NCI-H345 (cell line): ENCODE data around the gene POLG.

Experiments used
- DNase-seq: peaks from one replicate; lab custom pipeline; 2025; lab: John Stamatoyannopoulos, UW

POLG gene

GRCh38 chr15:89356634-89357298 lies 22.1 kb upstream of the POLG start:
- peak; percentile 28 for DNase-seq

DNA sequence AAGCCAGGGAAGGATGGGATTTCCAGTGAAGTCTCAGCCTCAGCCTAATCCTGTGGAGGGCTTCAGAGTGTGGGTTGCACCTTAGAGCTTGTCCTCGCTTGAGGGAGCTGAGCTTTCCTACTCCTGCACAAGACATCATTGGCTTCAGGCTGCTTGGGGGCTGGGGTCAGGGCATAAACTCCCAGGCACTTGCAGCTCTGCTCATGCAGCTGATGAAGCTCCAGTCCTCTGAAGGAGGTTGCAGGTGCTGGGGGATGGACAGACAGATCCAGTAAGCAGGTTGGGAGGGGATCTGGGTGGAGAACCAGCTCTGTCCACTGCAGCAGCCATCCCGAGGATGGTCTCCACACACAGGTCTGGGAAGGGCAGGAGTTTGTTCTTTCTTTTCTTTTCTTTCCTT lies 19.4 kb upstream of the POLG start:
- no peak for DNase-seq

DNA sequence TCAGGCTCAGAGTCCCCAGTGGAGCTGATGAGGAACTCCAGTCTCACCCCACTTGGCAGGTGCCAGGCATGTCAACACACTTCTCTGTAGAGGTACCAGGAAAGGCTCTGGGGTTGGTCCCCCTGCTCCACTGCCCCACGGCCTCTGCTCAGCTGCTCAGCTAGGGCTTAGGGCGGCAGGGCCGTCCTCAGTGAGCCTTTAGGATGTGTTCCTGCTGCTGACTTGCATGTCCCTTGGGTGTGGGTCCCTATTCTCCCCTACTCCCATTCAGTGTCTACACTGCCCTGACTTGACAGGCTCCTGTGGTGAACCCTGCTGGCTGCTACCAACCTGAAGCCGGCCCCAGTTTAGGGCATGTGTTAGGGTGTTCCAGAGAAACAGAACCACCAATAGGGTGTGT lies 17.9 kb upstream of the POLG start:
- DNase-seq: no peak

- no peak for DNase-seq
These were observed 14.6 kb upstream of the POLG start for GRCh38 chr15:89349206-89349558.

GRCh38 chr15:89346516-89347231 lies 12.1 kb upstream of the POLG start:
- DNase-seq: no peak

- no peak for DNase-seq
These were observed 10.6 kb upstream of the POLG start for GRCh38 chr15:89345248-89345647.

GRCh38 chr15:89342840-89343239 lies 8.2 kb upstream of the POLG start:
- DNase-seq: no peak

DNA sequence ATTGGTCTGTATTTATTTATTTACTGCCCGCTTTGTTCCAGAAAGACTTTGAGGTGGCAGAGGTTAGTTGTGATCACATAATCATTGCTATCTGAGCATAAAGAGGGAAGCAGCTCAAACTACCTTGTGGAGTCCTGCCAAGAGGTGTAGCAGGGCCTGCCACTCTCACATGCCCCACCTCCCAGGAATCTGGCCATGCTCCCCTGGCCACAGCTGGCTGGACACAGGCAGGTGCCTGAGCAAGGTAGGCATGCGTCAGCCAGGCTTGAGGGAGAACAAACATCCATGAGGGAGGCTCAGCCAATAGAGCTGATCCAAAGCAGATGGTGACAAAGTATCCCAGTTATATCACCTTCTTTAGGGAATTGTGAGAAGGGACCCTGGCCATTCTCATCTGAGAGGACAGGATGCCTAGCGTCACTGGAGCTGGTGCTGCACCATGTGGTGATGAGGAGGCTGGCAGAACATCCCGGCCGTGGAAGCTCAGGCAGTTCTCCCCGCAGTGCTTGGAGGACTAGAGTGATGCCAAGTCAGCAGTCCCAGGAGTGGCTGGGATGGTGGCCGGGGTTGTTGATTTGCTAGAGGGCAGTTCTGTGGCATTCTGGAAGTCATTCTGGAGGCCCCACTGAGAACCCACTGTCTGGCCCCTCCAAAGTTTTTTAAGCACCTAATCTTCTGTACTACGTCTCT lies 6.8 kb upstream of the POLG start:
- DNase-seq: no peak

GRCh38 chr15:89340573-89340972 lies 5.9 kb upstream of the POLG start:
- no peak for DNase-seq

- DNase-seq: no peak
These were observed 3.4 kb upstream of the POLG start for GRCh38 chr15:89338036-89338435.

- DNase-seq: peak; percentile 68
These were observed 846 bp upstream of the POLG start for GRCh38 chr15:89335298-89336041.

DNA sequence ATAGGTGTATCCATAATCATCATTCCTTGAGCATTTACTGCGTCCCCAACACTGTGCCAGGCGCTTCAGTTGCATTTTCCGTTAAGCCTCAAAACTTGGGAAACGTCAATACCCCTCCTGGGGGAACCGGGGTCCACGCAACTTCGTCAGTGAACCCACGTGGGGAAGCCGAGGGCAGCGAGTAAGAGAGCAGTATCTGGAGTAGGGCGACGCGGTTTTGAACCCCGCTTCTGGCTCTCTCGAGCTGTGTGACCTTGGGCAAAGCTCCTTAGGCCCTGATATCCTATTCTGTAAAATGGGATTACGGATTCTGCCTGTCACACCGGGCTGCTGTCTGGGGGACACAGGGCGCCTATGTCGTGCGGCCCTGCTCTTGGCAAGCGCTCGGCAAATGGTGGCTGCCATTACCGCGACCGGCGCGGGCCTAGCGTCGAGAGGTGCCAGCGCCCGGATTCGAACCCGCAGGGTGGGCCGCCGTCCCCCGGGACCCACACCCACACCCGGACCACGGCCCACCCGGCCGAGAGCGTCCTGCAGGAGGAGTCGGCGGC lies 590 bp downstream of the POLG start:
- no peak for DNase-seq

DNA sequence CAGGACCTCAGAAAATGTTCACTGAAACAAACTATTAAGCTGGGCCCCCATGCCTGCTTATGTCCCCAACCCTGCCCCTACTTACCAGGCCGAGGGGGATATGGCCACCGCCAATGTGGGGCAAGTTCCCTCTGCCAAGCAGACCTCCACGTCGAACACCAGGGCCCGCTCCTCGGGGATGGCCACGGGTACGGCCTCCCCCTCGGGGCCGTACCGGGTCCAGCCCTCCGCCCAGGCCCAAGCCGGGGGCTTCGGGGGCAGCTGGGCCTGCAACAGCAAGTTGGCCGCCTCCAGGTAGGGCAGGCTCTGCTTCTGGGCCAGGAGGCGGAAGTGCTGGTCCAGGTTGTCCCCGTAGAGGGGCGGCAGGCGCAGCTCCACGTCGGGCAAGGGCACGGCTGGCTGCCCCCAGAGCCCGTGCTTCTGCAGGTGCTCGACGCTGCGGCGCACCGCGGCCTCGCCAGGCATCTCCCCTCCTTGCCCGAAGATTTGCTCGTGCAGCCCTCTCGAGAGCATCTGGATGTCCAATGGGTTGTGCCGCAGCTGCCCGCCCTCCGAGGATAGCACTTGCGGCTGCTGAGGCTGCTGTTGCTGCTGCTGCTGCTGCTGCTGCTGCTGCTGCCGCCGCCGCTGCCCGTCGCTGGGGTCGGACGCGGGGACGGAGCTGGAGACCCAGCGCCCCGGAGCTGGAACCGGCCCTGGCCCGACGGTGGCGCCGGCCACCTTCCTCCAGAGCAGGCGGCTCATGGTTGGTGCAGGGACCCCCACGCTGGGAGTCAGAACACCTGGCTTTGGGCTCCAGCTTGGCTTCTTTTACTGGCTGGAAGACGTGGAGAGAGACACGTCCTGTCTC lies 1.4 kb downstream of the POLG start:
- no peak for DNase-seq

- DNase-seq: no peak
These were observed 2.2 kb downstream of the POLG start for GRCh38 chr15:89332446-89332845.

DNA sequence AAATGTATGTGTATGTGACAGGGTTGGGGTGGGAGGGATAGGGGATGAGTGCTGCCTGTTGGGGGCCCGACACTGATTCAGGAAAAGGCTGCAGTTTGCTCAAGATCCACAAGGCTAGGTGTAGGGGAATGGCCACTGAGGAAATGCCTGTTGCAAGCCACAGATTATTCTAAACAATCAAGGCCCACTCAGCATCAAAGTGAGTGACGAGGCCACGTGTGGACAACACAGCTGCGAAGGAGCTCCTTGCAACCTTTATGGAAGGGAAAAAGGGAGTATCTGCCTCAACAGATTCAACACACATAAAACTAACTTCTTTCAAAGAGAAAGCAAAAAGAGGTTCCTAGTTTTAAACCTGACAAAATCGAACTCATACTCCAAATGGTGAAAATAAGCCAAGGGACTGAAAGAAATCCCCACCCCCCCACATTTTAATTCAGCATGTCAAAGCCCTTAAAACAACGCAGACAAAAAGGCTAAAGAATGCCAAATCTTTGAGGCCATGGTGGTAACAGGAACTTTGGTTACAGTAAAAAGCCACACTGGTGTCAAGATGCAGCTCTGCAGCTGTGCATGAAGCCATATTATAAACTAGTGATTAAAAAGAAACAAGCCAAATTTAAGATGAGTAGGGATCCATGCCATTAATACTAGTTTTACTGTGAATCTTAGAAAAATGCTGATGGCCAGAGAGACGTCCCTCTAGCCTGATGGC lies 3.6 kb downstream of the POLG start:
- no peak for DNase-seq

- no peak for DNase-seq
These were observed 4.5 kb downstream of the POLG start for GRCh38 chr15:89330119-89330518.

DNA sequence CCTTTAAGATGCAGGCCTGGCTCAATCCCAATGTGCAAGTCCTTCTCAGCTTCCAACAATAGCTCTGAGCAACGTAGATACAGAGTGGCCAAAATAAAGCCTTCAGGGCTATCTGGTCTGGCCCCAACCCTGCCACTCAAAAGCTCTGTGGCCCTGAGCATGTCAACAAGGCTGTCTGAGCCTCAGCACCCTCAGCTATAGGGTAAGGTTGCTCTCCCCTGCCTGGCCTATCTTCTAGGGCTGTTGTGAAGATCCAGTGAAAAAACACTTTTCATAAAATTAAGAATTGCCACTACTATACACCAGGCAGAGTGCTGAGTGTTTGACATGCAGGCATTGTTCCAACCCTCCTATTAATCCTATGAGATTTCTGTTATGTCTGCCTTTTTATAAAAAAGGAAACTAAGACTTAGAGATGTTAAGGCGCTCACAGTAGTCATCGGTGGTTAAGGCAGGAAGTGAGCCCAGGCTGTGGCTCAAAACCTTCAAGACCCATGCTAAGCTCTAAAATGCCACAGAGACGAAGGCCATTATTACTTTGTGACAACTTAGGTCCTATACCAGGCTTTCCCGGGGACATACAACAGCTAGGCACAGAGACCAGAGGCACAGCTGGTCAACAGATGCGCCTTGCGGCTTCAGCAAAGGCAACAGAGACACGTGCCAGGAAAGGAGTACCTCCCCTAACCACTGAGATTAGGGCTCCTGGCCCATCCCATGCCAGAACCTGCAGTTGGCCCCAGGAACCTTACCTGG lies 5.1 kb downstream of the POLG start:
- no peak for DNase-seq

DNA sequence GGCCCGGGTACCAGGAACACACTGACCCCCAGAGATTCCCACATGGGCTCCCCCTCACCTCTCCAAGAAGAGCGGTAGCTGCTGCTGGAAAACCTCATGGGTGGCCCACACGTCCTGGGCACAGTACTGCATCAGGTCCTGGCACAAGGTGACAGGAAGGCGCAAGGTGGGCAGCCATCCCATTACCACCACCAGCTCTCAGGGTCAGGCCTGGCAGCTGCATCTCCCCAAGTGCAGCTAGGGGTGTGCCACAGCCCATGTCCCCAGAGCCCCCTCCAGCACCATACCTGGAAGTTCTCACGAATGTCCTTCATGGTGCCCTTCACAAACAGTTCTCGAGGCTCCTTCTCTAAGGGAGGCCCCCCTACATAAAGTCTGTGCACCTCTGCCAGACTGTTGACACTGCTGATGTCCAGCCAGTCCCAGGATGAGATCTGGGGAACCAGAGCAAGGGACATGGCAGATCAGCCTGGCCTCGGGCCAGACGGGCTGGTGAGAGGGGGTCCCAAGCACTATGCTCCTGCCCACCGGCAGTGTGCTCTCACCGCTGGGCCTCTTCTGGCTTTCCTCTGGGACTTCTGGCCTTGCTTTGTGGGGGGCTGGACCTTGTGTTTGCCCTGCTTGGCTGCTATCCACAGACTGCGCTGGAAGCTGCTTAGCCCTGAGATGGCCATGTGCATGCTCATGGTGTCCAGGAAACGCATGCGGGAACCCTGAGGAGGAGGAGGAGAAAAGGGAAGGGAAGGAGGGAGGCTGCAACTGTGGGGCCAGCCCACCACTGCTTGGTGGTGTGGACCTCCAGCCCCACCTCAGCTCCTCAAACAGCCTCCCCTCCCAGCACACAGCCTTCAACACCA lies 6.0 kb downstream of the POLG start:
- no peak for DNase-seq

- DNase-seq: no peak
These were observed 7.5 kb downstream of the POLG start for GRCh38 chr15:89327113-89327512.
